ENCODE measurements around the gene SPACA6. TPM values are rescaled to one million over a fixed set of nuclear protein-coding genes. Genes with fewer than 3 reads are reported as not detected.
"Not testable (repeated sequence)": the region's sequence is repeated elsewhere in the genome, so short reads cannot be mapped to it uniquely, and the experiment has no call there.

The SPACA6 gene
- total RNA-seq, 1 donor from 2014 or later = 27.2 TPM

GRCh38 chr19:51664131-51664530, 29.0 kb upstream of the SPACA6 start:
- no peak for DNase-seq
- H3K36me3 Mint-ChIP-seq (ENCODE audit: unreplicated experiment) = no peaks in the 10 kb centered on the region

GRCh38 chr19:51664997-51665396, 28.1 kb upstream of the SPACA6 start:
- no peaks in the 10 kb centered on the region for H3K4me1 Mint-ChIP-seq (ENCODE audit: low read depth, unreplicated experiment)
- peak; percentile 26 for TF ChIP-seq CTCF (IDR thresholded peaks at IDR 0.05; ENCODE audit: partially characterized antibody, unreplicated experiment)
- no peak for DNase-seq
- H3K27me3 Mint-ChIP-seq (ENCODE audit: unreplicated experiment) = no peaks in the 10 kb centered on the region
- no peaks in the 10 kb centered on the region for H3K9me3 Mint-ChIP-seq (ENCODE audit: unreplicated experiment)
- H3K27ac Mint-ChIP-seq (ENCODE audit: unreplicated experiment) = no peak overlapping the region
- no peaks in the 10 kb centered on the region for H3K36me3 Mint-ChIP-seq (ENCODE audit: unreplicated experiment)
- H3K4me3 Mint-ChIP-seq (ENCODE audit: unreplicated experiment) = no peak overlapping the region

More at GRCh38 chr19:51664131-51664530, 29.0 kb upstream of the SPACA6 start:
- Mint-ChIP-seq H3K4me3 (ENCODE audit: unreplicated experiment) (no peak overlapping the region), H3K27ac (ENCODE audit: unreplicated experiment) (no peak overlapping the region), H3K4me1 (ENCODE audit: low read depth, unreplicated experiment) (no peaks in the 10 kb centered on the region), H3K9me3 (ENCODE audit: unreplicated experiment) (no peaks in the 10 kb centered on the region), H3K27me3 (ENCODE audit: unreplicated experiment) (no peaks in the 10 kb centered on the region)
- no peak for TF ChIP-seq CTCF (IDR thresholded peaks at IDR 0.05; ENCODE audit: partially characterized antibody, unreplicated experiment)

GRCh38 chr19:51668216-51668615, 24.9 kb upstream of the SPACA6 start:
- no peak for TF ChIP-seq CTCF (IDR thresholded peaks at IDR 0.05; ENCODE audit: partially characterized antibody, unreplicated experiment)
- Mint-ChIP-seq H3K36me3 (ENCODE audit: unreplicated experiment) (no peaks in the 10 kb centered on the region), H3K4me3 (ENCODE audit: unreplicated experiment) (no peak overlapping the region), H3K27me3 (ENCODE audit: unreplicated experiment) (peaks cover 2% of the 10 kb centered on the region), H3K4me1 (ENCODE audit: low read depth, unreplicated experiment) (no peaks in the 10 kb centered on the region), H3K27ac (ENCODE audit: unreplicated experiment) (no peak overlapping the region), H3K9me3 (ENCODE audit: unreplicated experiment) (no peaks in the 10 kb centered on the region)
- no peak for DNase-seq

- H3K27me3 Mint-ChIP-seq (ENCODE audit: unreplicated experiment); H3K4me1 Mint-ChIP-seq (ENCODE audit: low read depth, unreplicated experiment); H3K36me3 Mint-ChIP-seq (ENCODE audit: unreplicated experiment): not testable (repeated sequence)
Observed at GRCh38 chr19:51675911-51676565, 17.1 kb upstream of the SPACA6 start.

GRCh38 chr19:51676566-51677083, 16.5 kb upstream of the SPACA6 start:
- peaks cover 2% of the 10 kb centered on the region for H3K27me3 Mint-ChIP-seq (ENCODE audit: unreplicated experiment)
- peaks cover 3% of the 10 kb centered on the region for H3K4me1 Mint-ChIP-seq (ENCODE audit: low read depth, unreplicated experiment)
- H3K36me3 Mint-ChIP-seq (ENCODE audit: unreplicated experiment) = no peaks in the 10 kb centered on the region
- no peak overlapping the region for H3K4me3 Mint-ChIP-seq (ENCODE audit: unreplicated experiment)
- no peaks in the 10 kb centered on the region for H3K9me3 Mint-ChIP-seq (ENCODE audit: unreplicated experiment)
- H3K27ac Mint-ChIP-seq (ENCODE audit: unreplicated experiment) = no peak overlapping the region
- TF ChIP-seq CTCF (IDR thresholded peaks at IDR 0.05; ENCODE audit: partially characterized antibody, unreplicated experiment) = no peak
- no peak for DNase-seq

More at GRCh38 chr19:51675911-51676565, 17.1 kb upstream of the SPACA6 start:
- H3K4me3 Mint-ChIP-seq (ENCODE audit: unreplicated experiment); H3K9me3 Mint-ChIP-seq (ENCODE audit: unreplicated experiment); H3K27ac Mint-ChIP-seq (ENCODE audit: unreplicated experiment); DNase-seq: not testable (repeated sequence)

Measured in glutamatergic neuron (in vitro differentiated cells).